Stomach smooth muscle (tissue), 2 donors: ENCODE measurements around the gene SMARCA4.

Experiments
- H3K27ac ChIP-seq: one replicate; pipeline ENCODE4 v1.7.0; 2013; ENCODE audit warnings: mild to moderate bottlenecking, low read length, inconsistent platforms
- H3K27me3 ChIP-seq, 2 donors: one replicate each; pipeline ENCODE4 v1.7.0; 2013; ENCODE audit warnings: low read length in 2 of 2; ENCODE audit not compliant: insufficient read depth in 2 of 2, control insufficient read depth in 1 of 2
- H3K36me3 ChIP-seq, 2 donors: one replicate each; pipeline ENCODE4 v1.7.0; 2013; ENCODE audit warnings: low read length in 2 of 2; ENCODE audit not compliant: control insufficient read depth in 2 of 2, insufficient read depth in 2 of 2
- H3K4me1 ChIP-seq: one replicate; pipeline ENCODE4 v1.7.0; 2013; ENCODE audit warnings: low read length; ENCODE audit not compliant: control insufficient read depth, insufficient read depth
- H3K4me3 ChIP-seq, 2 donors: one replicate each; pipeline ENCODE4 v1.7.0; 2013; ENCODE audit warnings: low read length in 2 of 2
- H3K9ac ChIP-seq, 2 donors: one replicate each; pipeline ENCODE4 v1.7.0; 2013; ENCODE audit warnings: low read length in 2 of 2, mild to moderate bottlenecking in 1 of 2
- H3K9me3 ChIP-seq, 2 donors: one replicate each; pipeline ENCODE4 v1.7.0; 2013; ENCODE audit warnings: low read length in 2 of 2; ENCODE audit not compliant: control insufficient read depth in 2 of 2
- donor health status: healthy.
- donor health status: Pancreatic carcinoma.

SMARCA4 gene

GRCh38 chr19:10920781-10921180 is 40.0 kb upstream of the SMARCA4 start:
- H3K27me3 ChIP-seq, result no peaks in the 10 kb centered on the region
- H3K4me1 ChIP-seq, result no peaks in the 10 kb centered on the region
- no peaks in the 10 kb centered on the region for H3K9me3 ChIP-seq
- H3K4me3 ChIP-seq, result no peak overlapping the region
- peaks cover 22 to 45% of the 10 kb centered on the region in 2 donors for H3K36me3 ChIP-seq
- no peak overlapping the region for H3K27ac ChIP-seq
- no peak overlapping the region for H3K9ac ChIP-seq

GRCh38 chr19:10921199-10921909 is 39.5 kb upstream of the SMARCA4 start:
- H3K36me3 ChIP-seq, result peaks cover 20 to 43% of the 10 kb centered on the region in 2 donors
- H3K4me1 ChIP-seq, result no peaks in the 10 kb centered on the region
- no peaks in the 10 kb centered on the region for H3K27me3 ChIP-seq

GRCh38 chr19:10921910-10922637 is 38.8 kb upstream of the SMARCA4 start:
- Histone ChIP-seq H3K9ac (no peak overlapping the region), H3K27ac (no peak overlapping the region), H3K27me3 (no peaks in the 10 kb centered on the region), H3K4me1 (no peaks in the 10 kb centered on the region), H3K9me3 (no peaks in the 10 kb centered on the region), H3K4me3 (no peak overlapping the region), H3K36me3 (peaks cover 16 to 41% of the 10 kb centered on the region in 2 donors)

More at GRCh38 chr19:10921199-10921909, 39.5 kb upstream of the SMARCA4 start:
- H3K27ac ChIP-seq, result no peak overlapping the region
- H3K4me3 ChIP-seq, result no peak overlapping the region
- no peaks in the 10 kb centered on the region for H3K9me3 ChIP-seq
- no peak overlapping the region for H3K9ac ChIP-seq

- Histone ChIP-seq H3K4me3 (no peak overlapping the region), H3K27ac (no peak overlapping the region), H3K27me3 (no peaks in the 10 kb centered on the region), H3K36me3 (peaks cover 16 to 41% of the 10 kb centered on the region in 2 donors), H3K9me3 (no peaks in the 10 kb centered on the region), H3K4me1 (peaks cover 5% of the 10 kb centered on the region), H3K9ac (no peak overlapping the region)
These were observed 38.2 kb upstream of the SMARCA4 start for GRCh38 chr19:10922638-10923014.

GRCh38 chr19:10923260-10924112 is 37.3 kb upstream of the SMARCA4 start:
- H3K9me3 ChIP-seq, result no peaks in the 10 kb centered on the region
- no peak overlapping the region for H3K27ac ChIP-seq
- H3K4me3 ChIP-seq, result no peak overlapping the region
- H3K9ac ChIP-seq, result no peak overlapping the region
- no peaks in the 10 kb centered on the region for H3K27me3 ChIP-seq
- peaks cover 11% of the 10 kb centered on the region for H3K4me1 ChIP-seq
- peaks cover 14 to 40% of the 10 kb centered on the region in 2 donors for H3K36me3 ChIP-seq

- no peaks in the 10 kb centered on the region for H3K27me3 ChIP-seq
- no peak overlapping the region for H3K9ac ChIP-seq
- no peak overlapping the region for H3K4me3 ChIP-seq
- peaks cover 16% of the 10 kb centered on the region for H3K4me1 ChIP-seq
- no peak overlapping the region for H3K27ac ChIP-seq
- peaks cover 3 to 32% of the 10 kb centered on the region in 2 donors for H3K36me3 ChIP-seq
- no peaks in the 10 kb centered on the region for H3K9me3 ChIP-seq
These were observed 36.2 kb upstream of the SMARCA4 start for GRCh38 chr19:10924597-10924996.

- H3K4me3 ChIP-seq, result peak overlapping the region; percentile 68 to 87
- H3K4me1 ChIP-seq, result peaks cover 20% of the 10 kb centered on the region
- H3K9me3 ChIP-seq, result no peaks in the 10 kb centered on the region
- peaks cover 0 to 20% of the 10 kb centered on the region in 2 donors for H3K36me3 ChIP-seq
- peak overlapping the region; percentile 72 to 73 for H3K9ac ChIP-seq
- no peaks in the 10 kb centered on the region for H3K27me3 ChIP-seq
- peak overlapping the region; percentile 62 for H3K27ac ChIP-seq
These were observed 32.9 kb upstream of the SMARCA4 start for GRCh38 chr19:10927730-10928562.

- H3K9me3 ChIP-seq, result no peaks in the 10 kb centered on the region
- H3K9ac ChIP-seq, result peak within 1 kb of the TSS; percentile 72 to 73
- peaks cover 20% of the 10 kb centered on the region for H3K4me1 ChIP-seq
- H3K27ac ChIP-seq, result peak within 1 kb of the TSS; percentile 62
- H3K27me3 ChIP-seq, result no peaks in the 10 kb centered on the region
- peak within 1 kb of the TSS; percentile 68 to 87 for H3K4me3 ChIP-seq
- peaks cover 0 to 13% of the 10 kb centered on the region in 2 donors for H3K36me3 ChIP-seq
These were observed 32.0 kb upstream of the SMARCA4 start, which contains the start of the genes TIMM29 and YIPF2 for GRCh38 chr19:10928563-10929401. Gene TIMM29, plus strand, starts transcription at chr19:10928811. Its CDS starts 12 bp downstream, at chr19:10928823. Gene YIPF2, minus strand, starts transcription at chr19:10928639. Its CDS starts 229 bp downstream, at chr19:10928410.

- Histone ChIP-seq H3K9me3 (no peaks in the 10 kb centered on the region), H3K4me3 (peak overlapping the region; percentile 68 to 87), H3K4me1 (peaks cover 20% of the 10 kb centered on the region), H3K27ac (peak overlapping the region; percentile 62), H3K27me3 (no peaks in the 10 kb centered on the region), H3K9ac (peak overlapping the region; percentile 72), H3K36me3 (peaks cover 0 to 7% of the 10 kb centered on the region in 2 donors)
These were observed 31.4 kb upstream of the SMARCA4 start for GRCh38 chr19:10929402-10929794.
